ENCODE results near the gene ANKRD16.
"Not testable (repeated sequence)": the region's sequence is repeated elsewhere in the genome, so short reads cannot be mapped to it uniquely, and the experiment has no call there.

The ANKRD16 gene

GRCh38 chr10:5835446-5836095 lies 54.1 kb downstream of the ANKRD16 start:
- DNase-seq (ENCODE audit: low read depth): no peak

GRCh38 chr10:5833814-5834213 lies 55.9 kb downstream of the ANKRD16 start:
- no peak for DNase-seq (ENCODE audit: low read depth)

- no peak for DNase-seq (ENCODE audit: low read depth)
Observed at GRCh38 chr10:5832946-5833345, 56.7 kb downstream of the ANKRD16 start.

DNA sequence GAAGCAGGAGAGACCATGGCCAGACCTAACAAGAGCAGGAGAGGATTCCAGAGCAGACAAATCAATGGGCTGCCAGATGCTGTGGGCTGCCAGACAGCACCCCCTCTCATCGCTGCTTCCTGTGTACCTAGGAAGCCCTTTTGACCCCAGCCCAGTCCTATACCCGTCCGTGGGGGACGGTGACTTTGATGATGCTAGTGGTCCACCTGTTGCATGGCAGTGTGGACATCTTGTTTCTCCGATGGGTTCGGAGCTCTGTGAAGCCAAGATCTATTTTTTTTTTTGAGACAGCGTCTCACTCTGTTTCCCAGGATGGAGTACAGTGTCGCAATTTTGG lies 58.3 kb downstream of the ANKRD16 start:
- DNase-seq (ENCODE audit: low read depth): no peak

GRCh38 chr10:5830629-5831445 lies 58.9 kb downstream of the ANKRD16 start:
- no peak for DNase-seq (ENCODE audit: low read depth)

- no peak for DNase-seq (ENCODE audit: low read depth)
Observed at GRCh38 chr10:5829267-5829666, 60.4 kb downstream of the ANKRD16 start.

DNA sequence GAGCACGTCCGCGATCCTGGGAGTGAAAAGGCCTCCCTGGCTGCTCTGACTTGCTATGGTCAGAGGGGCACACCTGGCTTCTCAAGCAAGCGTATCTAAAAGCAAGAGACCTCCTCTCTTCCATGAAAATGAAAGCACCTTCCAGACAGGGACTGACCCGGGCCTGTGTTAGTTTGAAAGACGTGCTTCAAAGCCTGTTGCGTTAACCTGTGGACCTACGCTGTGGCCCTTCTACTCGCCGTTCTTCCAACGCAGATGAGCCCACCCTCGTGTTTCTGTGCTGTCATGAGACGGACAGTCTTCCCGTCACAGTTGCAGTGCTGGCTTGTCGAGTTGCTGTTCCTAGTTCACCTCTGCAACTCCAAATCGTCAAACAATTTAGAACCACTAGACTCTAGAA lies 61.0 kb downstream of the ANKRD16 start:
- no peak for DNase-seq (ENCODE audit: low read depth)

DNA sequence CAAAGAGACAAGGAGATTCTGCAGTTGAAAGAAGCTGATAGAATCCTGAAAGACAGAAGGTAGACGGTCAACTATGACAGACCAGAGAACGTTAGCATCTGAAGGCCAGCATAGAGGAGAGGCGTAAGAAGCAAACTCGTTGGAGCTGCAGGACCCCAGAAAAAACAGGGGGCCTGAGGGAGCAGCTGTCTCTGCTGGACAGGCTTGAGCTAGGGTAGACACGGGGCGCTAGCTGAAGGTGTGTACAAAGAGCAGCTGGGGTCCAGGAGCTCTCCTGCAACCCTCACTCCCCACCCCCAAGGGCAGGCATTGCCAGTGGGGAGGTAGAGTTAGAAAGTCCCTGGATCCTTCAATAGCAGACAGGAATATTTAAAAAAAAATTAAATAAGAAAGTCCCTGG lies 61.9 kb downstream of the ANKRD16 start:
- no peak for DNase-seq (ENCODE audit: low read depth)

GRCh38 chr10:5826511-5826910 lies 63.2 kb downstream of the ANKRD16 start:
- not testable (repeated sequence) for DNase-seq (ENCODE audit: low read depth)

DNA sequence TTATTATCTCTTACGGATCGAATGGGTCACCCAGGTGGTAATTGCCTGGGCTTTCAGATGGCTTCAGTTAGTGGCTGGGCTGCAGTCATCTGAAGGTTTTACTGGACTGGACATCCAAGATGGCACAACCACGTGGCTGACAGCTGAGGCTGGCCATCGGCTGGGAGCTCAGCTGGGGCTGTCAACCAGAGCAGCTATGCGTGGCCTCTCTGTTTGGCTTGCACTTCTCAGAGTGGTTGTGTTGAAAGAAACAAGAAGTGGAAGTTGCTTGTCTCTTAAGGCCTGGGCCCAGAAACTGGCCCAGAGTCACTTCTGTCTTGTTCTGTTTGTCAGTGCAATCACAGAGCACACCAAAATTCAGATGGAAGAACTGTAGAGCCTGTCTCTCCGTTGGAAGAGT lies 70.8 kb downstream of the ANKRD16 start:
- no peak for DNase-seq (ENCODE audit: low read depth)

GRCh38 chr10:5818048-5818331 lies 71.7 kb downstream of the ANKRD16 start:
- no peak for DNase-seq (ENCODE audit: low read depth)

DNA sequence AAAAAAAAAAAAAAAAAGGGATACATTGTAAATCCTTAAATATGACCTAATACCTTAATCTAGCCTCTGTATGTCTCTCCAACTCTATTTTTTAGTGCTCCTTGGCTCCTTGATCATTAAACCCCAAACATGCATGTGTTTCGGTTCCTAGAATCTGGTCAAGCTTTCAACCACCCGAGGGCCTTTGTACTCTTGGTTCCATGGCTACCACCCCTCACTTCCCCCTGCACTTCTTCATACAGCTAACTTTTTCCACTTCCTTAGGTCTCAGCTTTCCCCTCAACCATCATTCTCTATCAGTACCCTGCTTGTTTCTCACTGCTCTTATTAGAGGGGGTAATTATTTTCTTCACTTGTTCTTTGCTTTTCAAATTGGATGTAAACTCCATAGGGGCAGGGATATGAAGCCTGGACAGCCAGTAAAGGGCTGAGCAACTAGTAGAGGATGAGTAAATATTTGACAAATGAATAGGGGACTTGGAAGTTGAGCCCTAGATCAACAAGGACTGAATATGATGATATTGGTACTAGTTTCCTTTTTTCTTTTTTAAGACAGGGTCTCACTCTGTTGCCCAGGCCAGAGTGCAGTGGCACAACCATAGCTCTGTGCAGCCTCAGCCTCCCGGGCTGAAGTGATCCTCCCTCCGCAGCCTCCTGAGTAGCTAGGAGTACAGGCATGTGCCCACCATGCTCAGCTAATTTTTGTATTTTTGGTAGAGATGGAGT lies 72.2 kb downstream of the ANKRD16 start:
- no peak for DNase-seq (ENCODE audit: low read depth)

GRCh38 chr10:5816170-5816569 lies 73.5 kb downstream of the ANKRD16 start:
- DNase-seq (ENCODE audit: low read depth): no peak

GRCh38 chr10:5814110-5815107 lies 75.3 kb downstream of the ANKRD16 start:
- DNase-seq (ENCODE audit: low read depth): no peak

- DNase-seq (ENCODE audit: low read depth): peak; percentile 88
Observed at GRCh38 chr10:5813341-5814109, 76.2 kb downstream of the ANKRD16 start, which contains the start of gene GDI2. Gene GDI2, minus strand, starts transcription at chr10:5813434. Its CDS starts 176 bp downstream, at chr10:5813258.

DNA sequence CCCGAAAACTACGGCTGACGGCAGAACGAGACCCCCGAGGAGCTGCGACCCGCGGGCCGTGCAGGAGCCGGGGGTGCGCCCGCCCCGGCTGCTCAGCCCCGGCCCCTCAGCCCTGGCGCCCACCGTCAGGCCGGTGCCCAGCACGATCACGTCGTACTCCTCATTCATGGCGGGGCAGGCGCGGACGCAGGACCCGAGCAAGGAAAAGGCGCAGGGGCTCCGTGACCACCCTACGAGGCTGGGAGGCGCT lies 76.7 kb downstream of the ANKRD16 start:
- DNase-seq (ENCODE audit: low read depth): no peak

DNA sequence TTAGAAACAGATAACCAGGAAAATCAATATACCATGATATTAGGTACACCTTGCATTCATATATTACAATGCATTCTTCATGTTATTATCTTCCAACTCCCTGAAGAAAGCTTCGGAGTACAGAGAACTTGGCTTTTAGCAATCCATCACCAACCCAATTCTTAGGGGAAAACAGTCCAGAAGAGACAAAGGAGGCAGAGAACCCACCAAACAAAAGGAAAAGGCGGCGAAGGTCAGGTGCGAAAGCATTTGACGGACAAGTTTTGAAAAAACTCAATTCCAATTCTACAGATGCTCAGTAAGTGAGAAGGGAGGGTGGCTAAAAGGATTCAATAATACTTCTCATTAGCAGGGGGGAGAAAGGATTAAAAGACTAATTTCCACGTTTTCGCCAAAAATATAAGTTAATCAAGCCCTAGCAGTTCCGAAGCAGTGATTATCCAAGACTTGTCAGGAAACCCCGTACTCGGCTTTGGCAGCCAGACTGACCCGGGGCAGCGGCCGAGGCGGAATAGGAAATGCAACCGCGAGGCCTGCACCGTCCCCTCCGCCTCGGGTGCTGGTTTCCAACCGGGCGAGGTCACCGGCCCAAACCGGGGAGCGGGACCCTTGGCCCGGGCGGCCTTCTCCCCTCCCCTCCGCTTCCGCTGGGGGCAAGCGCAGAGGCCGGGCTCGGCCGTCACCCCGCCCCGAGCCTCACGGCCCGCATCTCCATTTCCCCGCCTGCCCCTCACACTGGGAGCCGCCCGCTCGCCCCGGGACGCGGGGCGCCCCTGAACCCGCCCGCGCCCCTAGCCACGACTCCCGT lies 77.2 kb downstream of the ANKRD16 start:
- no peak for DNase-seq (ENCODE audit: low read depth)

Data from stimulated activated CD8-positive, alpha-beta memory T cell treated with anti-CD3 and anti-CD28 coated beads, Interleukin-7, amount 100 ng/mL, for 24 hours (primary cell).